Common myeloid progenitor, CD34-positive (primary cell): ENCODE data around the gene PDE4DIP.
A peak's percentile ranks its signal among the peaks of the same experiment; 100 is the strongest.
"Not testable (repeated sequence)": the region's sequence is repeated elsewhere in the genome, so short reads cannot be mapped to it uniquely, and the experiment has no call there.

Experiments
- CTCF ChIA-PET: fragments of 350-600 bp; sonication (Branson Sonifier 250); formaldehyde crosslinking; loops from one replicate; lab custom pipeline; 2021; ENCODE audit warnings: antibody characterized with exemption; lab: Charles Lee
- POLR2A ChIA-PET: fragments of 350-600 bp; sonication (Branson Sonifier 250); formaldehyde crosslinking; loops from one replicate; lab custom pipeline; 2021; ENCODE audit warnings: antibody characterized with exemption; lab: Charles Lee
- DNase-seq, 3 donors: peaks; one replicate each; pipeline versions ENCODE4 v3.0.0 to v3.0.0-alpha.2; 2013
- H3K27ac ChIP-seq, 2 experiments: 1 replicate in 1 of 2; 2 replicates in 1 of 2; pipeline ENCODE4 v1.7.0; 2013; ENCODE audit warnings: inconsistent platforms in 2 of 2, low read length in 2 of 2, mild to moderate bottlenecking in 2 of 2, low read depth in 1 of 2, moderate library complexity in 1 of 2; ENCODE audit not compliant: severe bottlenecking in 2 of 2, insufficient read depth in 1 of 2, poor library complexity in 1 of 2
- H3K27me3 ChIP-seq, 5 experiments: replicated peaks in 2 of 5; 1 replicate in 3 of 5; 2 replicates in 2 of 5; pipeline versions ENCODE4 v1.6.1 to v1.7.0; 2013; ENCODE audit warnings: low read length in 4 of 5, mild to moderate bottlenecking in 2 of 5, moderate library complexity in 2 of 5, inconsistent platforms in 1 of 5; ENCODE audit not compliant: insufficient read depth in 5 of 5, control insufficient read depth in 4 of 5
- H3K36me3 ChIP-seq, 4 experiments: 1 replicate in 2 of 4; 2 replicates in 2 of 4; pipeline versions ENCODE4 v1.6.1 to v1.7.0; 2013; ENCODE audit warnings: low read length in 3 of 4, control low read depth in 1 of 4, mild to moderate bottlenecking in 1 of 4; ENCODE audit not compliant: control insufficient read depth in 4 of 4, insufficient read depth in 4 of 4
- H3K4me1 ChIP-seq, 4 experiments: 1 replicate in 3 of 4; 2 replicates in 1 of 4; pipeline versions ENCODE4 v1.6.1 to v1.7.1; 2013; ENCODE audit warnings: low read length in 3 of 4, mild to moderate bottlenecking in 3 of 4, control low read depth in 1 of 4, inconsistent platforms in 1 of 4, moderate library complexity in 1 of 4; ENCODE audit not compliant: control insufficient read depth in 4 of 4, insufficient read depth in 4 of 4; ENCODE audit errors: control extremely low read depth in 1 of 4
- H3K4me3 ChIP-seq, 7 experiments: 1 replicate in 4 of 7; 2 replicates in 3 of 7; pipeline versions ENCODE4 v1.5.1 to v1.7.0; 2013; ENCODE audit warnings: mild to moderate bottlenecking in 7 of 7, low read length in 6 of 7, moderate library complexity in 6 of 7, inconsistent platforms in 2 of 7, low read depth in 2 of 7, control low read depth in 1 of 7; ENCODE audit not compliant: insufficient read depth in 4 of 7, control insufficient read depth in 1 of 7; ENCODE audit errors: extremely low read depth in 1 of 7
- H3K9me3 ChIP-seq, 5 experiments: 1 replicate in 4 of 5; 2 replicates in 1 of 5; pipeline versions ENCODE4 v1.6.1 to v1.7.1; 2013; ENCODE audit warnings: low read length in 4 of 5, mild to moderate bottlenecking in 2 of 5, inconsistent platforms in 1 of 5, low read depth in 1 of 5, moderate library complexity in 1 of 5; ENCODE audit not compliant: control insufficient read depth in 4 of 5, insufficient read depth in 2 of 5; ENCODE audit errors: control extremely low read depth in 1 of 5
- WGBS: methylation state at CpG from one replicate; pipeline ENCODE4 v1.1.5; 2013; ENCODE audit not compliant: insufficient coverage; 5-methylcytosine and 5-hydroxymethylcytosine counted together

Gene PDE4DIP

DNA sequence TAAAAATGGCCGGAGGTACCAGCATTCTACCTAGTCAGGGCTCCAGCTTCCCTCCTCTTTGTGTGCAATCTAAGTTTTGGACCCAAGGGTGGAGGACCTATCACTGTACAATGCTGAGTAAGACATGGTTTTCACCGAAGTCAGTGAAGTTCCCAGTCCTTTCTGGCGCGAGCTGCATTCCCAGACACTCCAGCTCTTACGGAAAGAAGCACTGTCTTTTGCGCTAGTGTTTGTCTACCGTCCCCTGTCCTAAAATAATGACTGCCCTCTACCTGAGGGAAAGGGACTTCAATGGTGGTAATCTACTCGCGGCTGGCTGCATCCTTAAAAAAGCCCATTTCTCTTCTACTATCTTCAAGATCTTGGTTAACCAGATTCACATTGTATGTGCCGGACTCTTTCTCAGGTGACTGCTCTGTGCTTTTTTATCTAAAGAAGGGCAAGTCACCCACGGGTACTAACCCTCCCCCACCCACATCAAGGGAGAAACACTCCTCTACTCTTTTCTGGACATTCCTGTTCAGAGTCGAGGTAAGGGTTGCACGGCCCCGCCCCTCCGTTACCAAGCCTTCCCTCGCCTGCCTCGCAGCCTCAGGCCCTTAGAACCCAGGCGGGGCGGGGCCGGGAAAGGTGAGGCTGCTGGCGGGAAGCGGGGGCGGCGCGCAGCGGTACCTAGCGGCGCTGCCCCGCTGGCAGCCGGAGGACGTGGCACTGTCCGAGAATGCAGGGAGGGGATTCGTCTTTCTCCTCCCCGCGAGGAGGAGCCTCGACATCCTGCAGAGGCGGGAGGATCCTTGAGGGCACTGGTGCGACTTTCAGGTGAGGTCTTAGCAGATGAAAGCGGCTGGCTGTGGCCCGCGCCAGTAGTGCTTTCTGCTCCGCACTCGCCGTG, 107.4 kb downstream of the PDE4DIP start:
- peak overlapping the region; percentile 55 to 83 (median 63) for H3K4me3 ChIP-seq
- POLR2A ChIA-PET, H3K4me1 ChIP-seq, H3K36me3 ChIP-seq, H3K9me3 ChIP-seq, CTCF ChIA-PET, H3K27ac ChIP-seq, H3K27me3 ChIP-seq: not testable (repeated sequence)
- peak; percentile 67 to 85 (median 78) for DNase-seq
- WGBS = 0% methylated on average over 5 of the region's 44 CpGs

DNA sequence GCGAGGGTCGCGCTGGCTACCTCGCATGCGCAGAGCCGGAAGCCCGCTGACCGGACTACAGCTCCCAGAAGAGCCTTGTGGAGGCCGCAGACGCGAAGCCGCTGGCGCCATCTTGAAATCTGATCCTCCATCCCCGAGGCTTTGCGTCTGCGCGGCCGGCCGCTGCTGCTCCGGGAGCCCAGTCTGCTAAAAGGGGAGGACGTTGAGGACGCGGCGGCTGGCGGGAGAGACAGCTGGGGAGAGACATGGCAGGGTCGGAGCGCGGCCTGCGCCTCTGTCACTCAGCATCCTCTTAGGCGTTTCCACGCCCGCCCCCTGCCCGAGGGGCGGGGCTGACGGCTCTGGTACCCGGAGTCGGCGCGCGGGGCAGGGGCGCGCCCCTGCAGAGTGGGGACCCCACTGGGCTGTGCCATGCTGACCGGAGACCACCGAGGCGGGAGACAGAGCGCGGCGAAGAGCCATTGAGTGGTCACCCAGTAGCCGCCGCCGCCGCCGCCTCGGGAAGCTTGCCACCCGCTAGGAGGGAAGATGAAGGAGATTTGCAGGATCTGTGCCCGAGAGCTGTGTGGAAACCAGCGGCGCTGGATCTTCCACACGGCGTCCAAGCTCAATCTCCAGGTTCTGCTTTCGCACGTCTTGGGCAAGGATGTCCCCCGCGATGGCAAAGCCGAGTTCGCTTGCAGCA, 108.2 kb downstream of the PDE4DIP start:
- DNase-seq, CTCF ChIA-PET: not testable (repeated sequence)
- H3K4me3 ChIP-seq = peak overlapping the region; percentile 55 to 83 (median 68)

DNA sequence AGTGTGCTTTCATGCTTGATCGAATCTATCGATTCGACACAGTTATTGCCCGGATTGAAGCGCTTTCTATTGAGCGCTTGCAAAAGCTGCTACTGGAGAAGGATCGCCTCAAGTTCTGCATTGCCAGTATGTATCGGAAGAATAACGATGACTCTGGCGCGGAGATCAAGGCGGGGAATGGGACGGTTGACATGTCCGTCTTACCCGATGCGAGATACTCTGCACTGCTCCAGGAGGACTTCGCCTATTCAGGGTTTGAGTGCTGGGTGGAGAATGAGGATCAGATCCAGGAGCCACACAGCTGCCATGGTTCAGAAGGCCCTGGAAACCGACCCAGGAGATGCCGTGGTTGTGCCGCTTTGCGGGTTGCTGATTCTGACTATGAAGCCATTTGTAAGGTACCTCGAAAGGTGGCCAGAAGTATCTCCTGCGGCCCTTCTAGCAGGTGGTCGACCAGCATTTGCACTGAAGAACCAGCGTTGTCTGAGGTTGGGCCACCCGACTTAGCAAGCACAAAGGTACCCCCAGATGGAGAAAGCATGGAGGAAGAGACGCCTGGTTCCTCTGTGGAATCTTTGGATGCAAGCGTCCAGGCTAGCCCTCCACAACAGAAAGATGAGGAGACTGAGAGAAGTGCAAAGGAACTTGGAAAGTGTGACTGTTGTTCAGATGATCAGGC, 108.8 kb downstream of the PDE4DIP start:
- H3K4me1 ChIP-seq, POLR2A ChIA-PET, H3K9me3 ChIP-seq, H3K27ac ChIP-seq, H3K27me3 ChIP-seq, H3K36me3 ChIP-seq, CTCF ChIA-PET: not testable (repeated sequence)
- DNase-seq = peak in 2 of 3 donors; percentile 6 to 33
- no CpG with 5 or more reads among the region's 28 CpGs for WGBS
- H3K4me3 ChIP-seq = peak overlapping the region; percentile 35 to 81 (median 68)

More for the DNA sequence above, 108.2 kb downstream of the PDE4DIP start:
- H3K9me3 ChIP-seq, H3K27me3 ChIP-seq, POLR2A ChIA-PET, H3K27ac ChIP-seq, H3K4me1 ChIP-seq, H3K36me3 ChIP-seq: not testable (repeated sequence)
- WGBS = no CpG with 5 or more reads among the region's 66 CpGs

DNA sequence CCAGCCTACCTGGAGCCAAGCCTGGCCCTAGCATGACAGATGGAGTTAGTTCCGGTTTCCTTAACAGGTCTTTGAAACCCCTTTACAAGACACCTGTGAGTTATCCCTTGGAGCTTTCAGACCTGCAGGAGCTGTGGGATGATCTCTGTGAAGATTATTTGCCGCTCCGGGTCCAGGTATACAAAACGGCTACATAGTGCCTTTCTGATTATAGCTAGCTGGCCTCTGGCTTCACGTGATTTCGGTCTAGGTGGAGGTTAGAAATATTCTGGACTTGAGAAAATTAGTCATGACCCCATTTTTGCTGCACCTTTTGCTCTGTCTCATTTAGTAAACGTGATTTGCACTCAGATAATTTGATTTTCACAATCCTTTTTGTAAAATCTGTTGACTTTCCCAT, 109.5 kb downstream of the PDE4DIP start:
- H3K9me3 ChIP-seq, H3K27ac ChIP-seq, H3K4me1 ChIP-seq, H3K27me3 ChIP-seq, CTCF ChIA-PET, DNase-seq, H3K36me3 ChIP-seq, POLR2A ChIA-PET: not testable (repeated sequence)
- 0% methylated on average over 2 of the region's 7 CpGs for whole genome bisulfite sequencing
- H3K4me3 ChIP-seq = peak overlapping the region in 4 of 7 experiments; percentile 19 to 68 (median 54)

DNA sequence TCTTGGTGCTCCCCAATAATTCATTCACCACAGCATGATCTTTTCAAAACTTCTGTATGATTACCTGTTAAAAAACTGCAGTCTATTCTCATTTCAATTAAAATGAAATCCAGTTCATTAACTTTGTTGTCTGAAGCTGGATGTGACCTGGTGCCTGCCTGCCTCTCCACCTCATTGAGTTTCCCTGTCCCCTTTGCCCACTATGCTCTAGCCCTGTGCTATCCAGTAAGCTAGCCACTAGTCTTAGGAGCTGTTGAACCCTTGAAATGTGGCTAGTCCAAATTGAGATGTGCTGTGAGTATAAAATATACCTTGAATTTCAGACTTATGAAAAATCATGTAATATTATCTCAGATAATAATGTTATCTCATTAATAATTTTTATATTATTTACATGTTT, 114.1 kb downstream of the PDE4DIP start:
- H3K36me3 ChIP-seq = not testable (repeated sequence)

DNA sequence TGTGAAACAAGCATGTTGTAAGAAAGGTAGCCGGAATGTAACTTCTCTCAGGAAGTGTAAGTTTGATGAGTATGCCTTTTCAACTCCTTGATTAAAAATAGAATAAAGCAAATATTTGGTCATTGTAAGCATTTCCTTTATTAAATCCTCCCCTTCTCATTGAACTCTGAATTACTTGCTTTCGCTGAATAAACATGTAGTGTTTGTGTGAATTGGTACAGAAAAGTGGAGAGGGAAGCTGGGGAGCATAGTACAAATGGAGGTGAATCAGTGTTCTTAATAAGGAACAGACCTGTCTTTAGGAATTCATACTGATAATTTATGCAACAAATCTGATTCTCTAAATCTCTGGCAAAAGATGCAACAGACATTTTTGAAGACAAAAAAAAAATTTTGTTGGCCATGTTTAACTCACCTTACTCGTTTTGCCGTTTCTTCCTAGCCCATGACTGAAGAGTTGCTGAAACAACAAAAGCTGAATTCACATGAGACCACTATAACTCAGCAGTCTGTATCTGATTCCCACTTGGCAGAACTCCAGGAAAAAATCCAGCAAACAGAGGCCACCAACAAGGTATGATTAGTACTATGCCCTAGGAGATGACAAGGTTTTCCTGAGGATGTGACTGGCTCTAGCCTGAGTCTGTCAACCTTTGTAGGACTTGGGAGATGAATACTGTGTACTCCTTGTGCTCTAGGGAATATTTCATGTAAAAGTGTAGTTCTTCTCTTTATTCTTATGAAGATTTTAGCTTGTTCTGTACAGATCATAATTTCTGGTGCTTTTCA, 116.2 kb downstream of the PDE4DIP start:
- H3K27me3 ChIP-seq, DNase-seq, POLR2A ChIA-PET, H3K9me3 ChIP-seq, H3K36me3 ChIP-seq, H3K4me3 ChIP-seq, CTCF ChIA-PET, H3K4me1 ChIP-seq, H3K27ac ChIP-seq: not testable (repeated sequence)
- whole genome bisulfite sequencing = no CpG with 5 or more reads among the region's 4 CpGs

More for the DNA sequence above, 114.1 kb downstream of the PDE4DIP start:
- H3K9me3 ChIP-seq, CTCF ChIA-PET, H3K4me1 ChIP-seq, H3K4me3 ChIP-seq, H3K27ac ChIP-seq, DNase-seq, POLR2A ChIA-PET, H3K27me3 ChIP-seq: not testable (repeated sequence)
